GM19239 (cell line): Measurements from ENCODE around the gene ZMYND10.

Experiments
- DNase-seq: peaks from one replicate; pipeline ENCODE4 v3.0.0; 2011; ENCODE audit warnings: low spot score; ENCODE audit not compliant: insufficient read length
- FAIRE-seq: peaks from 2 replicates; lab custom pipeline; 2011; peaks lifted over from hg19 to GRCh38; lab: Jason Lieb, UNC

The ZMYND10 gene

GRCh38 chr3:50350527-50351322 is 5.2 kb upstream of the ZMYND10 start, which contains the start of the genes CYB561D2 and NPRL2:
Gene CYB561D2, plus strand, starts transcription at chr3:50350862. Its CDS starts 572 bp downstream, at chr3:50351434.
Gene NPRL2, minus strand, starts transcription at chr3:50350775. Its CDS starts 123 bp downstream, at chr3:50350652.
- FAIRE-seq (peak; percentile 97), DNase-seq (peak; percentile 95)

GRCh38 chr3:50350213-50350526 is 4.6 kb upstream of the ZMYND10 start:
- DNase-seq (no peak), FAIRE-seq (peak; percentile 28)

DNA sequence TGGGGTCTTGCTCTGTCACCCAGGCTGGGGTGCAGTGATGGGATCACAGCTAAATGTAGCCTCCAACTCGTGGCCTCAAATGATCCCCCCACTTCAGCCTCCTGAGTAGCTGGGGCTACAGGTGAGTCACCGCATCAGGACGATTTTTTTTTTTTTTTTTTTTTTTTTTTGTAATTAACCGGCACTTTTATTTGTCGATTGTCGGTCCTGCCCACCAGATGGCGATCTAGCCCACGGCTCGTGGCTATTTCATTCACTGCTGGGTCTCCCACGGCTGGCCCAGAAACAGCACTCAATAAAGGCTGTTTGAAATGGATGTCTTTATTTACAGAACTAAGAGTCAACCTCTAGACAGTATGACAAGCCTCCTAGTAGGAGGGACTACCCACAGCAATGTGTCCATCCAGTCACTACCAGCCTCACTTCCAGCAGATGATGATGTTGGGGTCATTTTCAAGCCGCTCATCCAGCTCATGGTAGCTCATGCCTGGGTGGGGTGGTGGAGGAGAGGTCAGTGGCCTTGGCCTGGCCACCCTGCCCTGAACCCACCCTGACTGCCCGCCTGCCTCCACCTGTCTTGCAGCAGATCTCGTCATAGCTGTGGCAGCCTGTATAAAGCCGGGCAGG is 1.8 kb upstream of the ZMYND10 start:
- FAIRE-seq = peak; percentile 91
- no peak for DNase-seq

DNA sequence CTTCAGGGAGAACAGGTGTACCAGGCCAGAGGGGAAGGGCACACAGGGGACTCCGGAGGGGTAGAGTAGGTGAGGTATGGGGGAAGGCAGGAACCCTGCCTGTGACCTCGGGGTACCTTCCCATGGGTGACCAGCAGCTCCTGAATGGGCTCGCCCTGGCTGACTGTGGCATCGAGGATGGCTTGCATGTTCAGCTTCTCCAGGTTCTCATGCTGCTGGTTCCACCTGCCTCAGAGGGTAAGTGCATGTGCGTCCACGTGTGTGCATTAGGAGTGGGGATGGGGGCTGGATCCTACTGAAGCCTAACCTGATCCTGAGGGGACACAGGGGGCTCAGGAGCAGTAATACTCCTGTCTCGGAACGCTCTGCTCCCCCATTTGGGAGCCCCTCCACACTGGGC is 524 bp downstream of the ZMYND10 start:
- FAIRE-seq = no peak

DNA sequence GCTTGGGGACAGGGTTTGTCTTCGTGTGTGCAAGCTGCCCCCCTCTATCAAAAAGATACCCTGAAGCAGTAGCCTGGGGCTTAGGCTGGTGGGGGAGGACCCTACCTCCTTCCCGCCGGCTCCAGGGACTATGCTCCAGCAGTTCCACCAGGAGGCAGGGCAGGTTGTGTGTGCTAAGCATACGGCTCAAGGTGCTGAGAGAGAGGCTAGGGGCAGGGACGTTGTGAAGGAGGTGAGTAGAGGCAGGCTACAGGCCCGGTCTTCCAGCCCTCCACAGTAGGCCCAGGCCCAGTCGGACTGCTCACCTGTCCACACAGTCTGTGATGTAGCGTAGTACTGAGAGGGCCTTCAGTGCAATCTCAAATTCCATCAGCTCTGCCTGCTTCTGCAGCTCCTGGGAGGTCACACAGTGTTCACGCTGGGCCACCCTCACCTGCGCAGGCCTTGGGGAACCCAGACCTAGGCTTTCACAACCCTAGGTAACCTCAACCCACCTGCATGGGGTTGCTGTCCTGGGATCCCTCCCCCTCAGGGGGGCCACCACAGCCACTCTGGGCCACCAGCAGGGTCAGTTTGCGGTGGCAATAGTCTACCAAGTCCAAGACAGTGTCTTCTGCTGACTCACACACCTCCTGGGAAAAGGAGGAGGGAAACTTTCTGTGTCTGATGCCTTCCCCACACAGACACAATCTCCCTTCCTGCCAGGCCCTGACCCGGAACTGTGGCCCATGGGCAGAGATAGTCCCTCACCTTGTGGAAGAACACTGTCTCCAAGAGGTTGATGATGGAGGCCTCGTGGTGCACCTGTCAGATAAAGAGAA is 2.5 kb downstream of the ZMYND10 start:
- DNase-seq = no peak

More for the DNA sequence above, 524 bp downstream of the ZMYND10 start:
- DNase-seq = no peak

DNA sequence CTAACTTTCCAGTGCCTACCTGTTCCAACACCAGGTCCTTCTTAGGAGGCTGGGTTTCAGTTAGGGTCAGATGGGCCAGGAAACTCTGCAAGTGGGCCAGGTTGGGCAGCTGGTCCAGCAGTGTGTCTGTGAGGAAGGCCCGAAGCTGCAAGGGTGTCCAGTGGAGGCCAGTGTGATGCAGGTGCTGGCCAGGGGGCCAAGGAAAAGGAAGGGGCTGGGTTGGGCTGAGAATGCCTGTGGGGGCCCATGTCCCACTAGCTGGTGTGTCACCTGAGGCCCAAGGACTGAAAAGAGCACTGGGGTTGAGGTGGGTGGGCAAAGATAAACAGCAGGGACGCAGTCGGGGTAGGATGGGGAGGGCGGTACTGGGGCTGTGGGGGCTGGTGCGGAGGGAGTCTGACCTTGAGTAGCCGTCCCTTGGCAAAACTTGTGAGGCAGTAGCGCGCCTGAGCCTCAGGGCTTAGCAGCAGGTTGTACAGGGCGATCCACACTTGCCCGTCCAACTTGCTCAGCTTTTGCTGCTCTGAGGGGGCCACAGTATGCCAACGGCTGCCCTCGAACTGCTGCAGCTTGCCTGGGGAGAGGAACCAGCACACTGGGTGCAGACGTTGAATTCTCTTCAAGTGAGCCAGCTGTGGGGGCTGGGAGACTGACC is 3.4 kb downstream of the ZMYND10 start:
- DNase-seq (no peak), FAIRE-seq (no peak)

More for the DNA sequence above, 2.5 kb downstream of the ZMYND10 start:
- no peak for FAIRE-seq

GRCh38 chr3:50341537-50341936 is 4.0 kb downstream of the ZMYND10 start:
- no peak for DNase-seq
- no peak for FAIRE-seq

GRCh38 chr3:50340448-50341329 is 4.8 kb downstream of the ZMYND10 start, which contains the start of gene RASSF1:
Gene RASSF1, minus strand, starts transcription at chr3:50340836. Its CDS starts 31 bp downstream, at chr3:50340805.
- FAIRE-seq (peak; percentile 76), DNase-seq (peak; percentile 65)

DNA sequence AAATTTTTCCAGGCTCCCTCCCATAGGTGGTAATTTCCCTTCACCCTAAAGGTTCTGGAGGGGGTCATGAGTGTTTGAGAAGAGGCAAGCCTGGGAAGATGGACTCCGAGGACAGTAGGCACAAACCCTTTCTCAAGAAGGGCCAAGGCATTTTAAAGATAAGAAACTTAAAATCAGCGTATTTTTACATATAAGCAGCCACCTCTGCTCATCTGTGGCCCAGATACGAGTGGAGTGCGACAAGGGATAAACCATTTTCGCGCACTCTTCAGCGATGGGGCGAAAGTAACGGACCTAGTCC is 5.4 kb downstream of the ZMYND10 start:
- FAIRE-seq (no peak), DNase-seq (no peak)

DNA sequence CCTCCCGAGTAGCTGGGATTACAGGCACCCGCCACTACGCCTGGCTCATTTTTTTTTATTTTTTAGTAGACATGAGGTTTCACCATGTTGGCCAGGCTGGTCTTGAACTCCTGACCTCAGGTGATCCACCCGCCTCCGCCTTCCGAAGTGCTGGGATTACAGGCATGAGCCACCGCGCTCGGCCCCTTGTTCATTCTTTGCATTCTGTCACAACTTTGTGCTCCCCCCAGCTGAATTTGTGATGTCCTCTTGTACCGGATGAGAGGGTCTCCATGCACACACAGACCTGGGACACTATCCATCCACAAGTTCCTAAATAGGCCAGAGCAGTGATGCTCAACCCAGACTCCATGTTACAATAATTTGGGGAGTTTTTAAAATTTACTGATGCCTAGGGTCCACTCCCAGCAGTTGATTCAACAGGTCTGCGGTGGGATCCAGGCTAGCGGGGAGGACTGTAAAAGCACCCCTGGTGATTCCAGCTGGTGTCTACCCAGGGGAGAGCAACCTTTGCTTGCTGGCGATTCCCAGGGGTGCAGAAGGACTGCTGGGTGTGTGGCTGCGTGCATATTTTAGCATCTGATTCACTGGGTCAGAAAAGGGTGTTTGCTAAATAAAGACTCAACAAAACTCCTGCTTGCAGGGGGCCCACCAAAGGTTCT is 5.9 kb downstream of the ZMYND10 start:
- DNase-seq (no peak), FAIRE-seq (no peak)

DNA sequence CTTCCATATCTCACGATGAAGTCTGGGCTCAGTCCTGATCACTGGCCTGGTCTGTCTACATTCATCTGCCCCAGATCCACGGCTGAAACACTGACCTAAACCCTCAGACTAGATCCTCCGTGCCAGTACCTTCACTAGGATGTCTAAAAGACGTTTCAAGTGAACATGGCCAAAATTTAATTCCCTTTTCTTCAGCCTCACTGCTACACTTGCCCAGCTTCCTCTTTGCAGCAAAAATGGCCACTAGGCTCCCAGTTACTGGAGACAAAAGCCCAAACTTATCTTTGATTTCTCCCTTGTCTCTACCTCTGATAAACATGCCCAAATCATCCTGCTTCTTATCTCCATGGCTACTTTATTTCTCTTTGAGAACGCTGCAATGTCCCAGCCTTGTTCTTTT is 6.6 kb downstream of the ZMYND10 start:
- FAIRE-seq (peak; percentile 76), DNase-seq (no peak)

- DNase-seq (peak; percentile 94), FAIRE-seq (peak; percentile 99)
Measured at GRCh38 chr3:50337175-50337861, 8.2 kb downstream of the ZMYND10 start.

GRCh38 chr3:50336452-50337174 is 8.9 kb downstream of the ZMYND10 start:
- DNase-seq = no peak
- peak; percentile 74 for FAIRE-seq

GRCh38 chr3:50334339-50335075 is 11.0 kb downstream of the ZMYND10 start:
- DNase-seq = no peak
- FAIRE-seq = no peak

GRCh38 chr3:50333744-50334328 is 11.7 kb downstream of the ZMYND10 start:
- DNase-seq = no peak
- no peak for FAIRE-seq

DNA sequence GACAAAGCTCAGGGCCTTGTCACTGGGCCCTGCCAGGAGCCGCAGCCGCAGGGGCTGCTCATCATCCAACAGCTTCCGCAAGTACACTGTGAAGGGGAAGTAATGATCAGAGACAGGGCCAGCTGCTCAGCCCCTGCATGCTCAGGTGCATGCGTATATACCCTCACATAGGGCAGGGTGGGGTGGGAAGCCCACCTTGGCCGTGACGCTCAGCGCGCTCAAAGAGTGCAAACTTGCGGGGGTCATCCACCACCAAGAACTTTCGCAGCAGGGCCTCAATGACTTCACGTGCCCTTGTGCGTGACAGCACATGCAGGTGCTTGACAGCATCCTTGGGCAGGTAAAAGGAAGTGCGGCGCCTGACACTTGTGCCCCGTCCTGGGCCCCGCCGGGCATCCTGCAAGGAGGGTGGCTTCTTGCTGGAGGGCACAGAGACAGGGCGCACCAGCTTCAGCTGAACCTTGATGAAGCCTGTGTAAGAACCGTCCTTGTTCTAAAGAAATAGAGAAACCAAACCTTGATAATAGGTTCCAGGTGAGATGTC is 14.1 kb downstream of the ZMYND10 start:
- FAIRE-seq = no peak
- no peak for DNase-seq
